Spleen (tissue), 3 donors: ENCODE results near the gene OLIG2.

Experiments used
- POLR2A ChIP-seq, 3 donors: fragments of 450-650 bp; IDR thresholded peaks; one replicate each; pipeline ENCODE4 v1.5.1; 2017; ENCODE audit warnings: antibody characterized with exemption in 3 of 3, mild to moderate bottlenecking in 1 of 3
- POLR2AphosphoS5 ChIP-seq, 3 donors: sonication (generic); formaldehyde crosslinking; IDR thresholded peaks; one replicate each; pipeline ENCODE4 v1.5.1; 2017; ENCODE audit warnings: antibody characterized with exemption in 3 of 3

GRCh38 chr21:33070744-33070997 is 44.9 kb downstream of the OLIG2 start:
- TF ChIP-seq POLR2A (IDR thresholded peaks at IDR 0.05) = no peak
- TF ChIP-seq POLR2AphosphoS5 (IDR thresholded peaks at IDR 0.05) = no peak
